ENCODE results near the gene PCCA. TPM values are rescaled to one million over a fixed set of nuclear protein-coding genes. Genes with fewer than 3 reads are reported as not detected.

PCCA gene
- total RNA-seq, 1 donor from 2014 or later, result 33.4 TPM

DNA sequence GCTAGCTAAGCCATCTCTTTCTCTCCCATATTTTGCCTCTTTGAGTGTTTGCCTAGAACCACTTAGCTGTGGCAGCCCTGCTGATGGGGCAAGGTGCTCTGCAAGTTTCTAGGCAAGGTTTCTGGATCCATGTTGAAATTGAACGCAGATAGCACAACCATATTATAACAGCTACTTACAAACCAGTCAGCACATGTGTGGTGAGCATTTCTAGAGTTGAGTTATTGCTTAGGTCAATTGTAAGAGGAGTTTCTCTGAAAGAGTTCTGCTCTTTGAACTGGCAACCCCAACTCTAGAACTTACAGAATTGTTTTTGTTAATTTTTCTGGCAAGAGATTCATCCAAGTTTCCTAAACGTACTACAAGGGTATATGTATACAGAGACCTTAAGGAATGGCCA is 396.4 kb downstream of the PCCA start:
- TF ChIP-seq CTCF (IDR thresholded peaks at IDR 0.05), result no peak
- no peak for TF ChIP-seq POLR2AphosphoS5 (IDR thresholded peaks at IDR 0.05; ENCODE audit: insufficient read depth in 1 of 2, low read depth in 1 of 2)
- TF ChIP-seq POLR2A (IDR thresholded peaks at IDR 0.05), result no peak
- no peaks in the 10 kb centered on the region for H3K36me3 ChIP-seq
- no peaks in the 10 kb centered on the region for H3K9me3 ChIP-seq
- no peaks in the 10 kb centered on the region for H3K4me1 ChIP-seq
- intact Hi-C loops (cut with DNase I), result no loop called here
- no peak overlapping the region for H3K4me3 ChIP-seq
- no peak for DNase-seq (ENCODE audit: extremely low spot score in 2 of 2)
- H3K27me3 ChIP-seq, result no peaks in the 10 kb centered on the region
- no peak overlapping the region for H3K27ac ChIP-seq

- no peak overlapping the region for H3K4me3 ChIP-seq
- H3K4me1 ChIP-seq, result peaks cover 8% of the 10 kb centered on the region
- H3K27me3 ChIP-seq, result no peaks in the 10 kb centered on the region
- H3K36me3 ChIP-seq, result no peaks in the 10 kb centered on the region
- H3K27ac ChIP-seq, result no peak overlapping the region
- DNase-seq (ENCODE audit: extremely low spot score in 2 of 2), result no peak
- intact Hi-C loops (cut with DNase I), result no loop called here
- TF ChIP-seq POLR2AphosphoS5 (IDR thresholded peaks at IDR 0.05; ENCODE audit: insufficient read depth in 1 of 2, low read depth in 1 of 2) (no peak), CTCF (IDR thresholded peaks at IDR 0.05) (no peak), POLR2A (IDR thresholded peaks at IDR 0.05) (no peak)
- H3K9me3 ChIP-seq, result no peaks in the 10 kb centered on the region
Observed at GRCh38 chr13:100490692-100491091, 401.8 kb downstream of the PCCA start.

GRCh38 chr13:100491164-100491842 is 402.4 kb downstream of the PCCA start:
- H3K27ac ChIP-seq, result no peak overlapping the region
- no peak for TF ChIP-seq POLR2A (IDR thresholded peaks at IDR 0.05)
- no peak for TF ChIP-seq CTCF (IDR thresholded peaks at IDR 0.05)
- no peak for TF ChIP-seq POLR2AphosphoS5 (IDR thresholded peaks at IDR 0.05; ENCODE audit: insufficient read depth in 1 of 2, low read depth in 1 of 2)
- no peaks in the 10 kb centered on the region for H3K36me3 ChIP-seq
- DNase-seq (ENCODE audit: extremely low spot score in 2 of 2), result no peak
- H3K27me3 ChIP-seq, result no peaks in the 10 kb centered on the region
- no peaks in the 10 kb centered on the region for H3K9me3 ChIP-seq
- peaks cover 8% of the 10 kb centered on the region for H3K4me1 ChIP-seq
- no peak overlapping the region for H3K4me3 ChIP-seq
- intact Hi-C loops (cut with DNase I), result no loop called here

DNA sequence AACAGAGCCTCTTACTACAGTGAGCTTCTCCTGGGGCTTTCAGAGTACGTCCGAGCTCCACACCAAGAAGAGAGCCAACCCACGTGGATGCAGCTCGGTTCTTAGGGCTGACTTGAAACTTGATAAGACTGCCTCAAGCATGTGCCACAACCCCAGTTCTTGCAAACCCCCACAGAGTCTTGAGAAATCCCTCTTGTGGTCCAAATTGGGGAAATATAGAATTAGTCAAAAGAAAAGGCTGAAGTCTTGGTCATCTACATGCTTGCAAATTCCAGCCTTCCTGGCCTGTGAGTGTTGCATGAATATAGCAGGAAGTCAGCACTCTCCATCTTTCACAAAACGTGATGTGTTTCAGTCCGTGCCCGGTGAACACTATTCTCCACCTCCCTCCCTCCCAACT is 404.5 kb downstream of the PCCA start:
- Histone ChIP-seq H3K27ac (no peak overlapping the region), H3K4me3 (no peak overlapping the region), H3K27me3 (no peaks in the 10 kb centered on the region), H3K9me3 (no peaks in the 10 kb centered on the region), H3K4me1 (peaks cover 8% of the 10 kb centered on the region), H3K36me3 (no peaks in the 10 kb centered on the region)
- DNase-seq (ENCODE audit: extremely low spot score in 2 of 2), result no peak
- TF ChIP-seq POLR2A (IDR thresholded peaks at IDR 0.05) (no peak), POLR2AphosphoS5 (IDR thresholded peaks at IDR 0.05; ENCODE audit: insufficient read depth in 1 of 2, low read depth in 1 of 2) (no peak), CTCF (IDR thresholded peaks at IDR 0.05) (no peak)
- intact Hi-C loops (cut with DNase I), result no loop called here

GRCh38 chr13:100495455-100495854 is 406.6 kb downstream of the PCCA start:
- intact Hi-C loops (cut with DNase I), result no loop called here
- H3K4me3 ChIP-seq, result no peak overlapping the region
- TF ChIP-seq POLR2AphosphoS5 (IDR thresholded peaks at IDR 0.05; ENCODE audit: insufficient read depth in 1 of 2, low read depth in 1 of 2) (no peak), CTCF (IDR thresholded peaks at IDR 0.05) (no peak), POLR2A (IDR thresholded peaks at IDR 0.05) (no peak)

More at GRCh38 chr13:100495455-100495854, 406.6 kb downstream of the PCCA start:
- no peaks in the 10 kb centered on the region for H3K36me3 ChIP-seq
- H3K27me3 ChIP-seq, result no peaks in the 10 kb centered on the region
- no peak overlapping the region for H3K27ac ChIP-seq
- DNase-seq (ENCODE audit: extremely low spot score in 2 of 2), result no peak
- peaks cover 7% of the 10 kb centered on the region for H3K4me1 ChIP-seq
- no peaks in the 10 kb centered on the region for H3K9me3 ChIP-seq

All from vagina (tissue), 2 donors.